Testis (tissue), 2 donors: ENCODE results near the gene TTLL8.

Experiments
- CTCF ChIP-seq, 3 experiments: fragments of 450-650 bp in 2 of 3; fragments of 200-600 bp in 1 of 3; sonication (generic) in 1 of 3; IDR thresholded peaks; one replicate each; pipeline ENCODE4 v1.5.1; 2016 to 2019; ENCODE audit warnings: antibody characterized with exemption in 3 of 3, mild to moderate bottlenecking in 2 of 3, moderate library complexity in 1 of 3
- POLR2A ChIP-seq: fragments of 450-650 bp; IDR thresholded peaks from one replicate; pipeline ENCODE4 v1.6.1; 2017; ENCODE audit warnings: antibody characterized with exemption, mild to moderate bottlenecking, moderate library complexity

GRCh38 chr22:50080077-50080465 is 22.0 kb upstream of the TTLL8 start:
- TF ChIP-seq POLR2A (no peak), CTCF (IDR thresholded peaks at IDR 0.05) (no peak)
